GM10266 (cell line): ENCODE measurements around the gene FLNB.

ENCODE experiments used
- DNase-seq: peaks from one replicate; pipeline ENCODE4 v3.0.0; 2012; ENCODE audit errors: extremely low spot score
- TF ChIP-seq, protein P1 (sequence below): IDR thresholded peaks from 2 replicates; pipeline ENCODE4 v1.5.1; 2012; ENCODE audit warnings: mild to moderate bottlenecking, low read depth; ENCODE audit not compliant: control insufficient read depth, insufficient read depth; ENCODE audit errors: missing control alignments

Gene FLNB

GRCh38 chr3:58041182-58041825 lies 33.1 kb downstream of the FLNB start:
- DNase-seq: no peak
- TF ChIP-seq, protein P1, sequence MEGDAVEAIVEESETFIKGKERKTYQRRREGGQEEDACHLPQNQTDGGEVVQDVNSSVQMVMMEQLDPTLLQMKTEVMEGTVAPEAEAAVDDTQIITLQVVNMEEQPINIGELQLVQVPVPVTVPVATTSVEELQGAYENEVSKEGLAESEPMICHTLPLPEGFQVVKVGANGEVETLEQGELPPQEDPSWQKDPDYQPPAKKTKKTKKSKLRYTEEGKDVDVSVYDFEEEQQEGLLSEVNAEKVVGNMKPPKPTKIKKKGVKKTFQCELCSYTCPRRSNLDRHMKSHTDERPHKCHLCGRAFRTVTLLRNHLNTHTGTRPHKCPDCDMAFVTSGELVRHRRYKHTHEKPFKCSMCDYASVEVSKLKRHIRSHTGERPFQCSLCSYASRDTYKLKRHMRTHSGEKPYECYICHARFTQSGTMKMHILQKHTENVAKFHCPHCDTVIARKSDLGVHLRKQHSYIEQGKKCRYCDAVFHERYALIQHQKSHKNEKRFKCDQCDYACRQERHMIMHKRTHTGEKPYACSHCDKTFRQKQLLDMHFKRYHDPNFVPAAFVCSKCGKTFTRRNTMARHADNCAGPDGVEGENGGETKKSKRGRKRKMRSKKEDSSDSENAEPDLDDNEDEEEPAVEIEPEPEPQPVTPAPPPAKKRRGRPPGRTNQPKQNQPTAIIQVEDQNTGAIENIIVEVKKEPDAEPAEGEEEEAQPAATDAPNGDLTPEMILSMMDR: no peak

GRCh38 chr3:58041826-58042324 lies 33.7 kb downstream of the FLNB start:
- DNase-seq: peak; percentile 53
- TF ChIP-seq, protein P1: no peak

DNA sequence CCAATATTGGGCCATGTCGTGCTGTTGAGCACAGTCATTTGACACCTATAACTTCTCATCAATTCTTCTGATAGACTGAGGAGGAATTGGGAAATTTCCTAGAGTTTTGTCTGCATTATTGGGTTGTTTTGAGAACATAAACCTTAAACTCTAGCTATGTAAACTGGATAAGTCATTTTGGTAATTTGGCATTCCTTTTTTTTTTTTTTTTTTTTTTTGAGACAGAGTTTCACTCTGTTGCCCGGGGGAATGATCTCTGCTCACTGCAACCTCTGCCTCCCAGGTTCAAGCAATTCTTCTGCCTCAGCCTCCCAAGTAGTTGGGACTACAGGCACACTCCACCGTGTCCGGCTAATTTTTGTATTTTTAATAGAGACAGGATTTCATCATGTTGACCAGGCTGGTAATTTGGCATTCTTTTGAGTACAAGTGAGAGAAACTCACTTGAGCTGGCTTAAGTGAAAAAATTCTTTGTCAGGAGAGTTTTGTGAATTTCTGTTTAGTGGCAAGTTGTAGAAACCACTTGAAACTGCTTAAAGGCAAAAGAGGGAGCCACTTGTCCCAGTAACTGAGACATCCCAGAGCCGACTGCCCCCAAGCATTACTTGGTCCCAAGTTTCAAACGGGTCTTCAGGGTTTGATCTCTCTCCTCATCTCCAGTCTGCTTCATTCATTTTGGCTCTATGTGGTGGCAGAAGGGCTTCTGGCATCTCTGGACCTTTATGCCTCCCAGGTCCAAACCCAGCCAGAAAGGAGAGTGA lies 34.9 kb downstream of the FLNB start:
- TF ChIP-seq, protein P1: no peak
- DNase-seq: no peak

DNA sequence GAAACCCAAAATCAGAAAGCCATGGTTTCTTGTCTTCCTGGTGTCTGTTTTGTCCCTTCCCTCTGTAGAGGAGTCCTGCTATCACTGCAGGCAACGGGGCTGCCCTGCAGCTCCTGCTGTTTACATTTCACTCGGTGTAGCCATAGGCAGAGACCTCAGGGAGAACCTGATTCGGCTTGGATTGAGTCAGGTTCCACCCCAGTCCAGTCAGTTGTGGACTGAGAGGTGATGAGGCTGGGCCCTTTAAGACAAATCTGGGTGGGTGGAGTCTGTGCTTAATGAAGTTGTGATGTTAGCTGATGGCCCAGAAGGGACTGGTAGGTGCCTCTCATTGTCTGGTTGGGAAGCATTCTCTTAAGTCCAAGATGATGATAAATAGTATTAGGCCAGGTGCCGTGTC lies 35.7 kb downstream of the FLNB start:
- TF ChIP-seq, protein P1: no peak
- DNase-seq: no peak

DNA sequence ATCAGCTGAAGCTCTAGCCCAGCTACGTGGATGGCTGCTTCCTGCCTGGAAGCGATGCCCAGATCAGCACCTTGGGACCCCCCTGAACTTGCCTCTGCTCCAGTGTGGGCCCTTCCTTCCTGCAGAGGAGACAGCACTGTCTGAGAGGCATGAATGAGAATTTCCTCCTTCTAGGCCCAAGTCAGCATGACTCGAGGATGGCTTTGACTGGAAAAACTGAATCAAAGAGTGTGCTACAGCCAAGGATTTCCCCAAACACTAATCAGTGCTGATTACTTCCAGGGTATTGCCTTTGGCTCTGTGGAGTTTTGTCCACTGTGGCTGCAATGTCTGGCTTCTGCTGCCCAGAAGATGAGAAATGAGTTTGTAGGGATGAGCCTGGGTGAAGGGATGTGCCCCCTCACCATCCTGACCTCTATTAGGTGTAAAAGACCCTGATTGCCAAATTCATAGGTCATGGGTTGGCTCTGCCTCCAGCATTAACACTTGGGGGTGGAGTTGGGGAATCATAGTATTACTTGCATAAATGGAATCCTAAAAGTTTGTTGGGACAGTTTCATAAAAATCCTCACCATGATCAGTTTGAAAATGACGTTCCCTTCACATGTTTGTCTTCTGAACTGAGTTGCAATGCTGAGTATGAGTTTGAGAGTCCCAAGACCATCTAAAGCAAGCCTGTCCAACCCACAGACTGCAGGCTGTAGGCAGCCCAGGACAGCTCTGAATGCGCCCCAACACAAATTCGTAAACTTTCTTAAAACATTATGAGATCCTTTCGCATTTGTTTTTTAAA lies 36.7 kb downstream of the FLNB start:
- TF ChIP-seq, protein P1: no peak
- no peak for DNase-seq

GRCh38 chr3:58047826-58048225 lies 39.6 kb downstream of the FLNB start:
- TF ChIP-seq, protein P1: no peak

More at GRCh38 chr3:58047826-58048225, 39.6 kb downstream of the FLNB start:
- DNase-seq: no peak
